SK-N-SH (cell line): ENCODE data around the gene TRAPPC8. TPM values are rescaled to one million over a fixed set of nuclear protein-coding genes. Genes with fewer than 3 reads are reported as not detected.

Source experiments
- CTCF ChIA-PET: fragments of 300-600, 350-600 bp; formaldehyde crosslinking; extraction: SDS; loops from one replicate; lab custom pipeline; 2021; lab: Yijun Ruan, JAX
- POLR2A ChIA-PET: fragments of 350-600 bp; sonication (Branson Sonifier 250); formaldehyde crosslinking; extraction: SDS; loops from one replicate; lab custom pipeline; 2020; ENCODE audit warnings: antibody characterized with exemption, inconsistent platforms; lab: Yijun Ruan, JAX
- DNase-seq: peaks from one replicate; pipeline ENCODE4 v3.0.0; 2012
- H2AFZ ChIP-seq: fragments of 200-600 bp; sonication (generic); 2 replicates; pipeline ENCODE4 v1.8.1; 2016; ENCODE audit warnings: antibody characterized with exemption, mild to moderate bottlenecking, low read depth
- H3F3A ChIP-seq: fragments of 200-600 bp; sonication (generic); replicated peaks from 2 replicates; pipeline ENCODE3; 2016; ENCODE audit warnings: antibody characterized with exemption, mild to moderate bottlenecking; ENCODE audit not compliant: insufficient read depth
- H3K27ac ChIP-seq, 2 experiments: fragments of 200-500 bp in 1 of 2; fragments of 200-600 bp in 1 of 2; sonication (Bioruptor generic) in 1 of 2; sonication (generic), shearing (Covaris generic) in 1 of 2; 2 replicates each; pipeline versions ENCODE4 v1.5.1 to v1.6.1; 2014 to 2016; ENCODE audit warnings: low read depth in 2 of 2, inconsistent platforms in 1 of 2, low read length in 1 of 2, mild to moderate bottlenecking in 1 of 2, mixed read lengths in 1 of 2
- H3K27me3 ChIP-seq: fragments of 200-600 bp; sonication (generic), shearing (Covaris generic); 2 replicates; pipeline ENCODE4 v1.6.1; 2016; ENCODE audit warnings: mixed run types; ENCODE audit not compliant: insufficient read depth
- H3K36me3 ChIP-seq, 2 experiments: fragments of 200-500 bp in 1 of 2; fragments of 200-600 bp in 1 of 2; sonication (Bioruptor generic) in 1 of 2; sonication (generic) in 1 of 2; replicated peaks in 1 of 2; 2 replicates each; pipeline versions ENCODE3 to v1.5.1; 2014 to 2016; ENCODE audit warnings: low read length in 1 of 2, mild to moderate bottlenecking in 1 of 2; ENCODE audit not compliant: insufficient read depth in 2 of 2, control insufficient read depth in 1 of 2
- H3K4me1 ChIP-seq, 2 experiments: fragments of 200-500 bp in 1 of 2; fragments of 200-600 bp in 1 of 2; sonication (Bioruptor generic) in 1 of 2; sonication (generic), shearing (Covaris generic) in 1 of 2; 2 replicates each; pipeline versions ENCODE4 v1.5.1 to v1.6.1; 2014 to 2016; ENCODE audit warnings: low read depth in 1 of 2, low read length in 1 of 2, mixed run types in 1 of 2; ENCODE audit not compliant: insufficient read depth in 2 of 2, control insufficient read depth in 1 of 2
- H3K4me2 ChIP-seq: fragments of 200-600 bp; sonication (generic), shearing (Covaris generic); 2 replicates; pipeline ENCODE4 v1.6.1; 2017; ENCODE audit warnings: mixed run types
- H3K4me3 ChIP-seq, 2 experiments: fragments of 200-500 bp in 1 of 2; fragments of 200-600 bp in 1 of 2; sonication (Bioruptor generic) in 1 of 2; sonication (generic), shearing (Covaris generic) in 1 of 2; 2 replicates each; pipeline versions ENCODE4 v1.5.1 to v1.8.1; 2014 to 2016; ENCODE audit warnings: low read depth in 2 of 2, inconsistent platforms in 1 of 2, low read length in 1 of 2, mild to moderate bottlenecking in 1 of 2, mixed read lengths in 1 of 2, moderate library complexity in 1 of 2
- H3K79me2 ChIP-seq: fragments of 200-600 bp; sonication (generic); 2 replicates; pipeline ENCODE4 v1.8.1; 2017; ENCODE audit warnings: mild to moderate bottlenecking; ENCODE audit not compliant: insufficient read depth
- H3K9ac ChIP-seq: fragments of 200-600 bp; sonication (generic); 2 replicates; pipeline ENCODE4 v1.6.1; 2017; ENCODE audit warnings: mixed run types
- H3K9me2 ChIP-seq: fragments of 200-600 bp; sonication (generic); 2 replicates; pipeline ENCODE4 v1.6.1; 2017; ENCODE audit warnings: mixed run types
- H3K9me3 ChIP-seq: fragments of 200-600 bp; sonication (generic); 2 replicates; pipeline ENCODE4 v1.6.1; 2017; ENCODE audit warnings: mixed run types, mild to moderate bottlenecking, moderate library complexity
- H4K20me1 ChIP-seq: fragments of 200-600 bp; sonication (generic); 2 replicates; pipeline ENCODE4 v1.6.1; 2017; ENCODE audit warnings: mild to moderate bottlenecking, mixed run types; ENCODE audit not compliant: insufficient read depth
- CHD2 ChIP-seq: fragments of 150-350 bp; IDR thresholded peaks from 2 replicates; pipeline ENCODE4 v1.6.1; 2018; ENCODE audit warnings: low read length; ENCODE audit not compliant: partially characterized antibody
- CTCF ChIP-seq: fragments of 200-600 bp; sonication (generic); IDR thresholded peaks from 2 replicates; pipeline ENCODE4 v1.6.1; 2017; ENCODE audit warnings: antibody characterized with exemption, mild to moderate bottlenecking, moderate library complexity
- ELF1 ChIP-seq: IDR thresholded peaks from 2 replicates; pipeline ENCODE4 v1.4.0; 2012
- EP300 ChIP-seq, 2 experiments: IDR thresholded peaks; 2 replicates each; pipeline versions ENCODE4 v1.4.0 to v1.6.1; 2012; ENCODE audit warnings: borderline replicate concordance in 1 of 2, low read depth in 1 of 2, low read length in 1 of 2
- EZH2phosphoT487 ChIP-seq: fragments of 200-600 bp; sonication (generic); IDR thresholded peaks from 2 replicates; pipeline ENCODE4 v1.6.1; 2017; ENCODE audit warnings: low read depth, mixed run types, mild to moderate bottlenecking, antibody characterized with exemption, moderate library complexity, borderline replicate concordance
- FOSL2 ChIP-seq: IDR thresholded peaks from 2 replicates; pipeline ENCODE4 v1.4.0; 2012; ENCODE audit warnings: low read depth, mild to moderate bottlenecking, moderate library complexity, borderline replicate concordance
- FOXJ3 ChIP-seq: sonication (generic); formaldehyde crosslinking; IDR thresholded peaks from 2 replicates; pipeline ENCODE4 v1.5.1; 2020; ENCODE audit warnings: mild to moderate bottlenecking, missing genetic modification reagents
- FOXM1 ChIP-seq: IDR thresholded peaks from 2 replicates; pipeline ENCODE4 v1.4.0; 2012; ENCODE audit warnings: low read depth, mild to moderate bottlenecking
- GABPA ChIP-seq: IDR thresholded peaks from 2 replicates; pipeline ENCODE4 v1.4.0; 2012; ENCODE audit warnings: low read depth, mild to moderate bottlenecking
- GATA2 ChIP-seq: sonication (generic); formaldehyde crosslinking; IDR thresholded peaks from 2 replicates; pipeline ENCODE4 v1.5.0; 2020; ENCODE audit warnings: mild to moderate bottlenecking, missing genetic modification reagents
- IRF3 ChIP-seq: fragments of 150-350 bp; IDR thresholded peaks from 2 replicates; pipeline ENCODE4 v1.6.1; 2016; ENCODE audit warnings: mild to moderate bottlenecking, low read depth, low read length
- MXI1 ChIP-seq: IDR thresholded peaks from 2 replicates; pipeline ENCODE4 v1.6.1; 2012; ENCODE audit warnings: mild to moderate bottlenecking, low read depth, low read length, improper control_type of control experiment
- NRF1 ChIP-seq: IDR thresholded peaks from 2 replicates; pipeline ENCODE4 v1.6.1; 2012; ENCODE audit warnings: low read depth, mild to moderate bottlenecking, low read length
- RFX5 ChIP-seq: IDR thresholded peaks from 2 replicates; pipeline ENCODE4 v1.6.1; 2012; ENCODE audit warnings: mild to moderate bottlenecking, improper control_type of control experiment, low read length
- RXRA ChIP-seq: IDR thresholded peaks from 2 replicates; pipeline ENCODE4 v1.4.0; 2012; ENCODE audit warnings: low read depth, mild to moderate bottlenecking, borderline replicate concordance
- SMC3 ChIP-seq: IDR thresholded peaks from 2 replicates; pipeline ENCODE4 v1.6.1; 2012; ENCODE audit warnings: low read depth, low read length, improper control_type of control experiment
- TAF1 ChIP-seq: IDR thresholded peaks from 2 replicates; pipeline ENCODE4 v1.6.1; 2012; ENCODE audit warnings: low read depth, mild to moderate bottlenecking, low read length, moderate library complexity, borderline replicate concordance
- TCF12 ChIP-seq: IDR thresholded peaks from 2 replicates; pipeline ENCODE4 v1.4.0; 2012
- TEAD4 ChIP-seq: IDR thresholded peaks from 2 replicates; pipeline ENCODE4 v1.4.0; 2012; ENCODE audit warnings: mild to moderate bottlenecking, borderline replicate concordance; ENCODE audit not compliant: insufficient read depth
- YY1 ChIP-seq: IDR thresholded peaks from 2 replicates; pipeline ENCODE4 v1.4.0; 2012; ENCODE audit warnings: low read depth, mild to moderate bottlenecking
- WGBS: methylation state at CpG from one replicate; pipeline ENCODE4 v1.1.6; 2017; ENCODE audit warnings: low lambda C conversion rate; 5-methylcytosine and 5-hydroxymethylcytosine counted together
- polyA plus RNA-seq, 3 experiments: library from polyadenylated mRNA; depleted of rRNA; stranded (reverse); fragments of >200 nt; gene quantifications; 2 replicates each; pipeline ENCODE4 v1.2.3, GENCODE V29; 2012
- TF ChIP-seq, protein P1 (sequence below): IDR thresholded peaks from 2 replicates; pipeline ENCODE4 v1.4.0; 2012; ENCODE audit warnings: low read depth
- TF ChIP-seq, protein P2 (sequence below): IDR thresholded peaks from 2 replicates; pipeline ENCODE4 v1.4.0; 2012; ENCODE audit warnings: low read depth, borderline replicate concordance

The TRAPPC8 gene
- polyA plus RNA-seq, 1 of the 3 experiments (the other 2 are of a cell fraction) = 14.9 TPM

- Histone ChIP-seq H3K9me2 (no peaks in the 10 kb centered on the region), H2AFZ (no peak overlapping the region), H3K4me3 (no peak overlapping the region), H3K36me3 (peaks cover 34 to 60% of the 10 kb centered on the region in 2 experiments), H3K4me2 (no peak overlapping the region)
- DNase-seq = no peak
- CTCF ChIA-PET = no interaction called here
- TF ChIP-seq CHD2 (no peak), SMC3 (no peak), GABPA (no peak), FOXJ3 (CRISPR knock-in tag) (no peak), RFX5 (no peak), CTCF (no peak), EP300 (IDR thresholded peaks at IDR 0.05; ENCODE audit: borderline replicate concordance in 1 of 2, low read depth in 1 of 2, low read length in 1 of 2) (no peak), FOXM1 (no peak), TCF12 (no peak), TEAD4 (no peak), NRF1 (no peak), GATA2 (CRISPR knock-in tag) (no peak), EZH2phosphoT487 (no peak), TAF1 (no peak), YY1 (no peak), ELF1 (no peak), MXI1 (no peak), RXRA (no peak)
- TF ChIP-seq, protein P1, sequence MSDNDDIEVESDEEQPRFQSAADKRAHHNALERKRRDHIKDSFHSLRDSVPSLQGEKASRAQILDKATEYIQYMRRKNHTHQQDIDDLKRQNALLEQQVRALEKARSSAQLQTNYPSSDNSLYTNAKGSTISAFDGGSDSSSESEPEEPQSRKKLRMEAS = no peak
- TF ChIP-seq, all 33 proteins: peak for 0
- Histone ChIP-seq H3K9ac (no peak overlapping the region), H3K27me3 (no peaks in the 10 kb centered on the region), H4K20me1 (no peaks in the 10 kb centered on the region), H3K79me2 (peaks cover 21% of the 10 kb centered on the region), H3K4me1 (no peaks in the 10 kb centered on the region), H3K9me3 (no peaks in the 10 kb centered on the region; the same call in 1 of the 2 replicates), H3F3A (no peaks in the 10 kb centered on the region), H3K27ac (no peak overlapping the region)
- POLR2A ChIA-PET = no interaction called here
- 43% methylated on average over 3 of the region's 4 CpGs for WGBS
Measured at GRCh38 chr18:31876707-31877106, 66.2 kb downstream of the TRAPPC8 start.

GRCh38 chr18:31875301-31875700 lies 67.6 kb downstream of the TRAPPC8 start:
- WGBS = 96% methylated on average over 2 of the region's 2 CpGs
- no peaks in the 10 kb centered on the region for H3K9me2 ChIP-seq
- peaks cover 42 to 58% of the 10 kb centered on the region in 2 experiments for H3K36me3 ChIP-seq
- CTCF ChIA-PET = no interaction called here
- no peaks in the 10 kb centered on the region for H3K9me3 ChIP-seq
- H3K4me1 ChIP-seq = no peaks in the 10 kb centered on the region
- H3K9ac ChIP-seq = no peak overlapping the region
- H3K4me3 ChIP-seq = no peak overlapping the region
- no peak overlapping the region for H3K27ac ChIP-seq
- no peak overlapping the region for H3K4me2 ChIP-seq
- H4K20me1 ChIP-seq = no peaks in the 10 kb centered on the region
- H3K79me2 ChIP-seq = peaks cover 15% of the 10 kb centered on the region; the same call in 1 of the 2 replicates
- DNase-seq = no peak
- H2AFZ ChIP-seq = no peak overlapping the region
- H3K27me3 ChIP-seq = no peaks in the 10 kb centered on the region
- H3F3A ChIP-seq = no peaks in the 10 kb centered on the region
- POLR2A ChIA-PET = no interaction called here
- TF ChIP-seq CTCF (no peak), EP300 (IDR thresholded peaks at IDR 0.05; ENCODE audit: borderline replicate concordance in 1 of 2, low read depth in 1 of 2, low read length in 1 of 2) (no peak), FOSL2 (no peak), IRF3 (no peak), RFX5 (no peak)
- TF ChIP-seq, protein P2, sequence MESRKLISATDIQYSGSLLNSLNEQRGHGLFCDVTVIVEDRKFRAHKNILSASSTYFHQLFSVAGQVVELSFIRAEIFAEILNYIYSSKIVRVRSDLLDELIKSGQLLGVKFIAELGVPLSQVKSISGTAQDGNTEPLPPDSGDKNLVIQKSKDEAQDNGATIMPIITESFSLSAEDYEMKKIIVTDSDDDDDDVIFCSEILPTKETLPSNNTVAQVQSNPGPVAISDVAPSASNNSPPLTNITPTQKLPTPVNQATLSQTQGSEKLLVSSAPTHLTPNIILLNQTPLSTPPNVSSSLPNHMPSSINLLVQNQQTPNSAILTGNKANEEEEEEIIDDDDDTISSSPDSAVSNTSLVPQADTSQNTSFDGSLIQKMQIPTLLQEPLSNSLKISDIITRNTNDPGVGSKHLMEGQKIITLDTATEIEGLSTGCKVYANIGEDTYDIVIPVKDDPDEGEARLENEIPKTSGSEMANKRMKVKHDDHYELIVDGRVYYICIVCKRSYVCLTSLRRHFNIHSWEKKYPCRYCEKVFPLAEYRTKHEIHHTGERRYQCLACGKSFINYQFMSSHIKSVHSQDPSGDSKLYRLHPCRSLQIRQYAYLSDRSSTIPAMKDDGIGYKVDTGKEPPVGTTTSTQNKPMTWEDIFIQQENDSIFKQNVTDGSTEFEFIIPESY = no peak
